IMR-90 (cell line): ENCODE results near the gene TMOD1. TPM values are rescaled to one million over a fixed set of nuclear protein-coding genes. Genes with fewer than 3 reads are reported as not detected.
A peak's percentile ranks its signal among the peaks of the same experiment; 100 is the strongest.

Experiments
- ATAC-seq: fragments of 200-7000 bp; cut with Tn5 transposase; 2 replicates; pipeline ENCODE4 v1.9.1; 2020; ENCODE audit warnings: low read depth, mild to moderate bottlenecking, moderate library complexity
- BruUV-seq: library from RNA; stranded (reverse); fragments of 400-500 nt; replicated peaks from 2 replicates; lab custom pipeline; 2021; lab: Mats Ljungman, UMichigan
- CTCF ChIA-PET: fragments of 300-600 bp; formaldehyde crosslinking; extraction: SDS; loops from one replicate; lab custom pipeline; 2021; ENCODE audit warnings: antibody characterized with exemption; lab: Yijun Ruan, JAX
- POLR2A ChIA-PET: fragments of 300-600 bp; sonication (Branson Sonifier 250); formaldehyde crosslinking; loops from one replicate; lab custom pipeline; 2022; ENCODE audit warnings: antibody characterized with exemption; ENCODE audit not compliant: unreplicated experiment; lab: Charles Lee
- DNase-seq: peaks from one replicate; pipeline ENCODE4 v3.0.0; 2013
- H2AFZ ChIP-seq: replicated peaks from 2 replicates; pipeline ENCODE3; 2013; ENCODE audit warnings: low read length, mild to moderate bottlenecking; ENCODE audit not compliant: poor library complexity
- H2AK5ac ChIP-seq: 2 replicates; pipeline ENCODE4 v1.6.1; 2013; ENCODE audit warnings: low read depth, low read length, inconsistent platforms
- H2AK9ac ChIP-seq: replicated peaks from 2 replicates; pipeline ENCODE3; 2013; ENCODE audit warnings: mild to moderate bottlenecking, low read depth, low read length, moderate library complexity; ENCODE audit not compliant: poor library complexity
- H2BK120ac ChIP-seq: 2 replicates; pipeline ENCODE4 v1.6.1; 2013; ENCODE audit warnings: low read depth, low read length, inconsistent platforms
- H2BK15ac ChIP-seq: 3 replicates; pipeline ENCODE4 v1.6.1; 2013; ENCODE audit warnings: low read depth, low read length, inconsistent platforms
- H2BK20ac ChIP-seq: 2 replicates; pipeline ENCODE4 v1.6.1; 2013; ENCODE audit warnings: low read depth, mild to moderate bottlenecking, inconsistent platforms, low read length, moderate library complexity
- H2BK5ac ChIP-seq: 2 replicates; pipeline ENCODE4 v1.6.1; 2013; ENCODE audit warnings: mild to moderate bottlenecking, low read depth, low read length, inconsistent platforms; ENCODE audit not compliant: poor library complexity, severe bottlenecking
- H3K14ac ChIP-seq: replicated peaks from 2 replicates; pipeline ENCODE4 v1.6.1; 2013; ENCODE audit warnings: low read depth, low read length, inconsistent platforms
- H3K18ac ChIP-seq: 2 replicates; pipeline ENCODE4 v1.6.1; 2013; ENCODE audit warnings: low read depth, low read length, control low read depth
- H3K23ac ChIP-seq: 2 replicates; pipeline ENCODE4 v1.6.1; 2013; ENCODE audit warnings: low read depth, low read length, inconsistent platforms
- H3K27ac ChIP-seq: 2 replicates; pipeline ENCODE4 v1.5.1; 2013; ENCODE audit warnings: mild to moderate bottlenecking, control low read depth, low read length; ENCODE audit not compliant: insufficient read depth
- H3K27me3 ChIP-seq: 2 replicates; pipeline ENCODE4 v1.6.1; 2013; ENCODE audit warnings: low read length; ENCODE audit not compliant: control insufficient read depth, insufficient read depth
- H3K36me3 ChIP-seq: 2 replicates; pipeline ENCODE4 v1.6.1; 2013; ENCODE audit warnings: low read length, mixed read lengths; ENCODE audit not compliant: control insufficient read depth, insufficient read depth
- H3K4ac ChIP-seq: 2 replicates; pipeline ENCODE4 v1.6.1; 2013; ENCODE audit warnings: low read depth, low read length, inconsistent platforms
- H3K4me1 ChIP-seq: 2 replicates; pipeline ENCODE4 v1.6.1; 2013; ENCODE audit warnings: low read length, mixed read lengths; ENCODE audit not compliant: control insufficient read depth, insufficient read depth
- H3K4me2 ChIP-seq: 2 replicates; pipeline ENCODE4 v1.6.1; 2013; ENCODE audit warnings: low read depth, mild to moderate bottlenecking, control low read depth, low read length, moderate library complexity
- H3K4me3 ChIP-seq: 2 replicates; pipeline ENCODE4 v1.5.1; 2013; ENCODE audit warnings: low read depth, mild to moderate bottlenecking, control low read depth, low read length, moderate library complexity; ENCODE audit not compliant: insufficient read depth
- H3K56ac ChIP-seq: 2 replicates; pipeline ENCODE4 v1.6.1; 2013; ENCODE audit warnings: low read length, inconsistent platforms; ENCODE audit not compliant: insufficient read depth; ENCODE audit errors: extremely low read depth
- H3K79me1 ChIP-seq, 2 experiments: 2 replicates each; pipeline ENCODE4 v1.6.1; 2013; ENCODE audit warnings: low read length in 2 of 2, inconsistent platforms in 1 of 2, low read depth in 1 of 2
- H3K9ac ChIP-seq: 2 replicates; pipeline ENCODE4 v1.6.1; 2013; ENCODE audit warnings: low read depth, low read length, control low read depth
- H3K9me1 ChIP-seq: 2 replicates; pipeline ENCODE4 v1.6.1; 2013; ENCODE audit warnings: low read length, inconsistent platforms; ENCODE audit not compliant: insufficient read depth
- H3K9me3 ChIP-seq: 2 replicates; pipeline ENCODE4 v1.6.1; 2013; ENCODE audit warnings: low read length; ENCODE audit not compliant: control insufficient read depth, insufficient read depth
- H4K20me1 ChIP-seq: 2 replicates; pipeline ENCODE4 v1.6.1; 2013; ENCODE audit warnings: low read length, inconsistent platforms; ENCODE audit not compliant: insufficient read depth
- H4K5ac ChIP-seq: 2 replicates; pipeline ENCODE4 v1.6.1; 2013; ENCODE audit warnings: mild to moderate bottlenecking, low read depth, low read length, control low read depth
- H4K8ac ChIP-seq, 2 experiments: 2 replicates each; pipeline ENCODE4 v1.6.1; 2013; ENCODE audit warnings: low read depth in 2 of 2, low read length in 2 of 2, control low read depth in 1 of 2, inconsistent platforms in 1 of 2
- H4K91ac ChIP-seq: 2 replicates; pipeline ENCODE4 v1.6.1; 2013; ENCODE audit warnings: low read depth, low read length, inconsistent platforms; ENCODE audit not compliant: insufficient read depth
- BHLHE40 ChIP-seq: fragments of 150-350 bp; IDR thresholded peaks from 2 replicates; pipeline ENCODE4 v1.6.1; 2016; ENCODE audit warnings: mild to moderate bottlenecking, low read depth, low read length
- CHD1 ChIP-seq: IDR thresholded peaks from 2 replicates; pipeline ENCODE4 v1.6.1; 2012; ENCODE audit warnings: low read depth, low read length, improper control_type of control experiment
- CTCF ChIP-seq: conservative IDR thresholded peaks from 2 replicates; pipeline ENCODE4 v1.5.1; 2012; ENCODE audit warnings: mild to moderate bottlenecking, low read depth, low read length, improper control_type of control experiment
- ELK1 ChIP-seq: fragments of 150-350 bp; IDR thresholded peaks from 2 replicates; pipeline ENCODE4 v1.6.1; 2016; ENCODE audit warnings: low read depth, mild to moderate bottlenecking, low read length, moderate library complexity, borderline replicate concordance
- FOS ChIP-seq: fragments of 150-350 bp; IDR thresholded peaks from 2 replicates; pipeline ENCODE4 v1.6.1; 2016; ENCODE audit warnings: low read depth, low read length
- MAZ ChIP-seq: IDR thresholded peaks from 2 replicates; pipeline ENCODE4 v1.6.1; 2012; ENCODE audit warnings: low read depth, mild to moderate bottlenecking, low read length, improper control_type of control experiment, moderate library complexity, borderline replicate concordance
- MXI1 ChIP-seq: IDR thresholded peaks from 2 replicates; pipeline ENCODE4 v1.6.1; 2012; ENCODE audit warnings: low read depth, mild to moderate bottlenecking, low read length, moderate library complexity, borderline replicate concordance
- NFE2L2 ChIP-seq: fragments of 150-350 bp; IDR thresholded peaks from 2 replicates; pipeline ENCODE4 v1.6.1; 2016; ENCODE audit warnings: low read depth, mild to moderate bottlenecking, low read length
- POLR2A ChIP-seq: IDR thresholded peaks from 2 replicates; pipeline ENCODE4 v1.6.1; 2012; ENCODE audit warnings: mild to moderate bottlenecking, low read depth, low read length
- RAD21 ChIP-seq: IDR thresholded peaks from 2 replicates; pipeline ENCODE4 v1.6.1; 2012; ENCODE audit warnings: low read length, improper control_type of control experiment
- RCOR1 ChIP-seq: IDR thresholded peaks from 2 replicates; pipeline ENCODE4 v1.6.1; 2012; ENCODE audit warnings: mild to moderate bottlenecking, low read length, improper control_type of control experiment; ENCODE audit not compliant: insufficient replicate concordance
- RFX5 ChIP-seq: IDR thresholded peaks from 2 replicates; pipeline ENCODE4 v1.8.0; 2012; ENCODE audit warnings: low read depth, mild to moderate bottlenecking, low read length, moderate library complexity
- SMC3 ChIP-seq: fragments of 150-350 bp; IDR thresholded peaks from 2 replicates; pipeline ENCODE4 v1.6.1; 2016; ENCODE audit warnings: low read depth, mild to moderate bottlenecking, antibody characterized with exemption, low read length, moderate library complexity
- USF2 ChIP-seq: fragments of 150-350 bp; IDR thresholded peaks from 2 replicates; pipeline ENCODE4 v1.6.1; 2017; ENCODE audit warnings: mild to moderate bottlenecking, antibody characterized with exemption, low read length, low read depth
- WGBS, 2 experiments: methylation state at CpG; one replicate each; pipeline versions ENCODE4 v1.1.5 to v1.1.7; 2013; ENCODE audit warnings: missing lambda C conversion rate in 2 of 2; ENCODE audit not compliant: insufficient read length in 1 of 2; ENCODE audit errors: extremely low coverage in 2 of 2; 5-methylcytosine and 5-hydroxymethylcytosine counted together
- dilution Hi-C: fragments of 300-500 bp; cut with HindIII; formaldehyde crosslinking; loops from one replicate; pipeline ENCODE4 v1.14.3; 2018; ENCODE audit warnings: low sequenced_read_pairs; ENCODE audit not compliant: unreplicated experiment
- in situ Hi-C: fragments of 300-500 bp; cut with MboI; formaldehyde crosslinking; loops from 3 replicates; pipeline ENCODE4 v1.14.3; 2019; ENCODE audit warnings: low sequenced_read_pairs, inconsistent platforms, mixed read lengths
- intact Hi-C: fragments of 100-400 bp; cut with micrococcal nuclease; formaldehyde crosslinking; loops from 2 replicates; pipeline ENCODE4 v1.10.0; 2022
- polyA plus RNA-seq, 3 experiments: library from polyadenylated mRNA; depleted of rRNA; stranded (reverse); fragments of >200 nt; gene quantifications; 2 replicates each; pipeline ENCODE4 v1.2.3, GENCODE V29; 2012; ENCODE audit warnings: low replicate concordance in 1 of 3
- total RNA-seq: library from RNA; depleted of rRNA; stranded (reverse); fragments of >200 nt; gene quantifications from 2 replicates; pipeline ENCODE4 v1.2.3, GENCODE V29; 2012

TMOD1 gene
- total and polyA plus RNA-seq, 2 of the 4 experiments (the other 2 are of a cell fraction), result 0.18 to 0.38 TPM

GRCh38 chr9:97632248-97632984 is 130.9 kb downstream of the TMOD1 start:
- Histone ChIP-seq H3K27me3 (no peaks in the 10 kb centered on the region), H4K8ac (peak overlapping the region; percentile 95 to 98), H3K9me1 (peaks cover 3% of the 10 kb centered on the region; the same call in 1 of the 2 replicates), H3K4me3 (peak overlapping the region; percentile 59), H4K20me1 (peaks cover 27% of the 10 kb centered on the region), H2AK9ac (peak overlapping the region; percentile 48), H3K79me1 (peaks cover 17 to 49% of the 10 kb centered on the region in 2 experiments), H2AFZ (peak overlapping the region; percentile 97), H3K4ac (peak overlapping the region; percentile 94), H3K23ac (peak overlapping the region; percentile 99), H3K27ac (peak overlapping the region; percentile 95), H2BK120ac (peak overlapping the region; percentile 61), H3K14ac (peak overlapping the region; percentile 92), H3K36me3 (no peaks in the 10 kb centered on the region), H3K18ac (peak overlapping the region; percentile 87), H2BK5ac (peak overlapping the region; percentile 94), H3K9ac (peak overlapping the region; percentile 92), H4K91ac (peak overlapping the region; percentile 88), H2BK15ac (peak overlapping the region; percentile 93), H3K9me3 (no peaks in the 10 kb centered on the region), H3K4me1 (peaks cover 11% of the 10 kb centered on the region), H4K5ac (peak overlapping the region; percentile 93), H3K56ac (peak overlapping the region; percentile 99), H3K4me2 (peak overlapping the region; percentile 85), H2AK5ac (peak overlapping the region; percentile 79), H2BK20ac (no peak overlapping the region)
- CTCF ChIA-PET, result interaction anchor here (1.7 to 1.8 kb wide), 2 partner anchors 34 to 163 kb away, joined by 6 to 7 read pairs; no protein-coding TSS in a partner anchor
- intact Hi-C loops (no loop called here), in situ Hi-C loops (no loop called here), dilution Hi-C loops (no loop called here)
- TSS peak; percentile 86 for BruUV-seq
- POLR2A ChIA-PET, result interaction anchor here (0.6 kb wide), 1 partner anchor 11 kb away, joined by 4 read pairs; no protein-coding TSS in a partner anchor
- peak; percentile 2 for ATAC-seq
- DNase-seq, result peak; percentile 84
- 1% methylated on average over 14 of the region's 27 CpGs; no CpG with 5 or more reads in 1 of the 2 experiments for WGBS, 2 experiments
- TF ChIP-seq FOS, result no peak
- no peak for TF ChIP-seq CTCF
- no peak for TF ChIP-seq RCOR1
- no peak for TF ChIP-seq BHLHE40
- TF ChIP-seq NFE2L2, result no peak
- no peak for TF ChIP-seq CHD1
- no peak for TF ChIP-seq SMC3
- TF ChIP-seq USF2, result no peak
- TF ChIP-seq POLR2A, result no peak
- no peak for TF ChIP-seq RFX5
- no peak for TF ChIP-seq MXI1
- TF ChIP-seq MAZ, result no peak
- TF ChIP-seq RAD21, result no peak
- TF ChIP-seq ELK1, result no peak
